Neural cell (in vitro differentiated cells): ENCODE measurements around the gene IL12B.

ENCODE experiments used
- EP300 ChIP-seq: fragments of 450-650 bp; conservative IDR thresholded peaks from 2 replicates; pipeline ENCODE4 v1.6.1; 2014; ENCODE audit warnings: antibody characterized with exemption, mild to moderate bottlenecking, moderate library complexity; ENCODE audit not compliant: poor library complexity, severe bottlenecking
- RAD21 ChIP-seq: fragments of 450-650 bp; conservative IDR thresholded peaks from 2 replicates; pipeline ENCODE4 v1.6.1; 2014; ENCODE audit warnings: antibody characterized with exemption, mild to moderate bottlenecking, moderate library complexity
- TF ChIP-seq, protein P1 (sequence below): fragments of 450-650 bp; IDR thresholded peaks from 2 replicates; pipeline ENCODE4 v1.5.1; 2014; ENCODE audit warnings: antibody characterized with exemption, mild to moderate bottlenecking, moderate library complexity; ENCODE audit not compliant: poor library complexity, severe bottlenecking
- TF ChIP-seq, protein P2 (sequence below): IDR thresholded peaks from 2 replicates; pipeline ENCODE4 v1.6.1; 2012; ENCODE audit warnings: borderline replicate concordance

GRCh38 chr5:159377653-159378052 lies 47.4 kb upstream of the IL12B start:
- TF ChIP-seq, protein P1, sequence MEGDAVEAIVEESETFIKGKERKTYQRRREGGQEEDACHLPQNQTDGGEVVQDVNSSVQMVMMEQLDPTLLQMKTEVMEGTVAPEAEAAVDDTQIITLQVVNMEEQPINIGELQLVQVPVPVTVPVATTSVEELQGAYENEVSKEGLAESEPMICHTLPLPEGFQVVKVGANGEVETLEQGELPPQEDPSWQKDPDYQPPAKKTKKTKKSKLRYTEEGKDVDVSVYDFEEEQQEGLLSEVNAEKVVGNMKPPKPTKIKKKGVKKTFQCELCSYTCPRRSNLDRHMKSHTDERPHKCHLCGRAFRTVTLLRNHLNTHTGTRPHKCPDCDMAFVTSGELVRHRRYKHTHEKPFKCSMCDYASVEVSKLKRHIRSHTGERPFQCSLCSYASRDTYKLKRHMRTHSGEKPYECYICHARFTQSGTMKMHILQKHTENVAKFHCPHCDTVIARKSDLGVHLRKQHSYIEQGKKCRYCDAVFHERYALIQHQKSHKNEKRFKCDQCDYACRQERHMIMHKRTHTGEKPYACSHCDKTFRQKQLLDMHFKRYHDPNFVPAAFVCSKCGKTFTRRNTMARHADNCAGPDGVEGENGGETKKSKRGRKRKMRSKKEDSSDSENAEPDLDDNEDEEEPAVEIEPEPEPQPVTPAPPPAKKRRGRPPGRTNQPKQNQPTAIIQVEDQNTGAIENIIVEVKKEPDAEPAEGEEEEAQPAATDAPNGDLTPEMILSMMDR: no peak
- TF ChIP-seq, protein P2, sequence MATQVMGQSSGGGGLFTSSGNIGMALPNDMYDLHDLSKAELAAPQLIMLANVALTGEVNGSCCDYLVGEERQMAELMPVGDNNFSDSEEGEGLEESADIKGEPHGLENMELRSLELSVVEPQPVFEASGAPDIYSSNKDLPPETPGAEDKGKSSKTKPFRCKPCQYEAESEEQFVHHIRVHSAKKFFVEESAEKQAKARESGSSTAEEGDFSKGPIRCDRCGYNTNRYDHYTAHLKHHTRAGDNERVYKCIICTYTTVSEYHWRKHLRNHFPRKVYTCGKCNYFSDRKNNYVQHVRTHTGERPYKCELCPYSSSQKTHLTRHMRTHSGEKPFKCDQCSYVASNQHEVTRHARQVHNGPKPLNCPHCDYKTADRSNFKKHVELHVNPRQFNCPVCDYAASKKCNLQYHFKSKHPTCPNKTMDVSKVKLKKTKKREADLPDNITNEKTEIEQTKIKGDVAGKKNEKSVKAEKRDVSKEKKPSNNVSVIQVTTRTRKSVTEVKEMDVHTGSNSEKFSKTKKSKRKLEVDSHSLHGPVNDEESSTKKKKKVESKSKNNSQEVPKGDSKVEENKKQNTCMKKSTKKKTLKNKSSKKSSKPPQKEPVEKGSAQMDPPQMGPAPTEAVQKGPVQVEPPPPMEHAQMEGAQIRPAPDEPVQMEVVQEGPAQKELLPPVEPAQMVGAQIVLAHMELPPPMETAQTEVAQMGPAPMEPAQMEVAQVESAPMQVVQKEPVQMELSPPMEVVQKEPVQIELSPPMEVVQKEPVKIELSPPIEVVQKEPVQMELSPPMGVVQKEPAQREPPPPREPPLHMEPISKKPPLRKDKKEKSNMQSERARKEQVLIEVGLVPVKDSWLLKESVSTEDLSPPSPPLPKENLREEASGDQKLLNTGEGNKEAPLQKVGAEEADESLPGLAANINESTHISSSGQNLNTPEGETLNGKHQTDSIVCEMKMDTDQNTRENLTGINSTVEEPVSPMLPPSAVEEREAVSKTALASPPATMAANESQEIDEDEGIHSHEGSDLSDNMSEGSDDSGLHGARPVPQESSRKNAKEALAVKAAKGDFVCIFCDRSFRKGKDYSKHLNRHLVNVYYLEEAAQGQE: no peak
- TF ChIP-seq RAD21: no peak
- TF ChIP-seq EP300: no peak
